ENCODE results near the gene FAM98C.

GRCh38 chr19:38362076-38362945, 40.6 kb upstream of the FAM98C start:
- no peak for TF ChIP-seq CTCF (IDR thresholded peaks at IDR 0.05 in 8 of 11, conservative IDR thresholded peaks at IDR 0.05 in 3 of 11)
- TF ChIP-seq POLR2A (IDR thresholded peaks at IDR 0.05): no peak
- TF ChIP-seq POLR2AphosphoS5 (IDR thresholded peaks at IDR 0.05): peak; percentile 66 to 77 (median 71)

All from spleen (tissue), 7 donors.